Measurements from ENCODE around the gene PRELID1.
"Not testable (repeated sequence)": the region's sequence is repeated elsewhere in the genome, so short reads cannot be mapped to it uniquely, and the experiment has no call there.

Gene PRELID1, protein sequence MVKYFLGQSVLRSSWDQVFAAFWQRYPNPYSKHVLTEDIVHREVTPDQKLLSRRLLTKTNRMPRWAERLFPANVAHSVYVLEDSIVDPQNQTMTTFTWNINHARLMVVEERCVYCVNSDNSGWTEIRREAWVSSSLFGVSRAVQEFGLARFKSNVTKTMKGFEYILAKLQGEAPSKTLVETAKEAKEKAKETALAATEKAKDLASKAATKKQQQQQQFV
- total RNA-seq, result 64.4 to 125 (median 93.1) reads per million in 18 experiments

- peak; percentile 83 to 90 for DNase-seq
These were observed at the start of gene PRELID1, which contains the start of gene RAB24 for GRCh38 chr5:177303121-177303924. Gene PRELID1 (plus strand): TSS chr5:177303799. CDS start chr5:177303986, 187 bp downstream. Gene RAB24 (minus strand): TSS chr5:177303719. CDS start chr5:177303288, 431 bp downstream.

GRCh38 chr5:177256296-177256695 lies 47.3 kb upstream of the PRELID1 start:
- DNase-seq, result no peak

- not testable (repeated sequence) for DNase-seq
These were observed 44.9 kb upstream of the PRELID1 start for GRCh38 chr5:177258711-177259110.

DNA sequence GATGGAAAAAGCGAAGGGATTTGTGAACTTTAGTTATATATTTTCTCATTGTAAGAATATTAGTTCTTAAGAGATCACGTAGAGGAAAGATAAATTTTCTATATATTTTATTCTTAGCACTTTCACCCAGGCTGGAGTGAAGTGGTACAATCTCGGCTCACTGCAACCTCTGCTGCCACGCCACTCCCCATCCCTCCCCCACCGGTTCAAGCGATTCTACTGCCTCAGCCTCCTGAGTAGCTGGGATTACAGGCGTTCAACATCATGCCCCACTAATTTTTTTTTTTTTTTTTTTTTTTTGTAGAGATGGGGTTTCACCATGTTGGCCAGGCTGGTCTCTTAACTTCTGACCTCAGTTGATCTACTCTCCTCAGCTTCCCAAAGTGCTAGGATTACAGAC lies 42.6 kb upstream of the PRELID1 start:
- no peak for DNase-seq

- DNase-seq, result no peak
These were observed 42.1 kb upstream of the PRELID1 start for GRCh38 chr5:177261510-177261909.

GRCh38 chr5:177264178-177264577 lies 39.4 kb upstream of the PRELID1 start:
- DNase-seq, result no peak

GRCh38 chr5:177265395-177265794 lies 38.2 kb upstream of the PRELID1 start:
- DNase-seq, result no peak

DNA sequence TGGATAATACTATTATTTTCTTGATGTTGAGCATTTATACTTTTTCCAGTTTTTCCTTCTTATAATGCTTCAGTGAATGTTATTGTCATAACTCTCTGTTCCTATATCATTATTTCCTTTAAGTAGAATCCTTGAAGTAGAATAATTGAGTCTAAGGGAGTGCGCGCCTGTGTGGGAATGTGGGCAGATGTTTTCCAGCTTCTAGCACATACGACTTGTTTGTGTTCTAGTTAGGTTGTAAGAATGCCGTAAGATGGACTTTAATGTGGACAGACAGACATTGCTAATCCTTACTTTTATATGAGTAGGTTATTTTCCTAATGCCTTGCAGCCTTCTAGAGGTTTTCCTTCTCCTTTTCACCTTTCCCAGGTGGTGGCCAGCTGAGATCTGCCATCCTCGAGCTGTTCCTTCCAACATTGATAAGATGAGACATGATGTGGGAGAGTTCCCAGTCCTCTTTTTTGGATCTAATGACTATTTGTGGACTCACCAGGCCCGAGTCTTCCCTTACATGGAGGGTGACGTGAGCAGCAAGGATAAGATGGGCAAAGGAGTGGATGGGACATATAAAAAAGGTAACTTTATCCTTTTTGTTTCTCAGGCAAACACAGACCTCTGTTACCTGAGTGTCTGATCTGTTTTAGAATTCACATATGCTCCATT lies 34.2 kb upstream of the PRELID1 start:
- no peak for DNase-seq

GRCh38 chr5:177269976-177270375 lies 33.6 kb upstream of the PRELID1 start:
- no peak for DNase-seq

DNA sequence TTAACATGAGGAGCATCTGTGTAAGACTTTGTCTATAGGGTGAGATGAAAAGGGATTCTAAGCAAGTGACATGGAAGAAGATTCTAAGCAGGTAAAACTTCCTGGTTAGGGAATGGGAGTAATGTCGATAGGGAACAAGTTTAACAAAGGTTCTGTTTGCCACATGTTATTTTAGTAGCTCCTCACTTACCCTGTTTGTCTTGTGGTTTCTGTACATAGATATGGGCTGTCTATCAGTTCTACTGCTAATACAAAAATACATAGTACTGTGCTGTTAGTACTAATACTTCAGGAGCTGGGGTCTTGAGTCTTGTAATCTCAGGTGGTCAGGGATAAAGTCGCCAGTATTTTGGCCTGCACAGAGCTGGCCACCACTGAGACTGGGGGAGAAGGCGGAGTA lies 32.9 kb upstream of the PRELID1 start:
- DNase-seq, result no peak

DNA sequence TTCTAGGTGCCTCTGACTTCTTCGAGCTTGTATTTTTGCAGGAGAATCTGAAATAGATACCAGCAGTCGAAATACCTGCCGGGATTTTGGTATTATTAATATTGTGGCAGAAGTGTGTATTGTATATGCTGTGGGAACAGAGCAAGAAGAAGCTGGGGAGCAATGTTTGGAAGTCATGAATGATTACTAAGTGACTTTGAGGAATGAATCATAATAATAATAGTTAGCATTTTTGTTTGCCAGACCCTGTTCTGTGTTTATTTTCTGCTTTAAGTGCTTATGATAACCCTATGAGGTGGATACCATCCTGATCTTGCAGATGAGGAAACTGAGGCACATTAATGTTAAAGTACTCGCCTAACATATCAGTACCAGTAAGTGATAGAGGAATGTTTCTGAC lies 32.5 kb upstream of the PRELID1 start:
- no peak for DNase-seq

DNA sequence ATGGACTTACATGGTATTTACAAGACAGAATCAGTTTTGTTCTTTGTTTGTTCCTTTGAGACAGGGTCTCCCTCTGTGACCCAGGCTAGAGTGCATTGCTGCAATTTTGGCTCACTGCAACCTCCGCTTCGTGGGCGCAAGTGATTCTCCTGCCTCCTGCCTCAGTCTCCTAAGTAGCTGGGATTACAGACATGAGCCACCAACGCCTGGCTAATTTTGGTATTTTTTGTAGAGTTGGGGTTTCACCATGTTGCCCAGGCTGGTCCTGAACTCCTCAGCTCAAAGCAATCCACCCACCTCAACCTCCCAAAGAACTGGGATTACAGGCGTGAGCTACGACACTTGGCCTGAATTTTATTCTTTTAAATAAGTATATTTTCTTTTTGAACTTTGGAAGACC lies 27.7 kb upstream of the PRELID1 start:
- no peak for DNase-seq

GRCh38 chr5:177276886-177277285 lies 26.7 kb upstream of the PRELID1 start:
- no peak for DNase-seq

DNA sequence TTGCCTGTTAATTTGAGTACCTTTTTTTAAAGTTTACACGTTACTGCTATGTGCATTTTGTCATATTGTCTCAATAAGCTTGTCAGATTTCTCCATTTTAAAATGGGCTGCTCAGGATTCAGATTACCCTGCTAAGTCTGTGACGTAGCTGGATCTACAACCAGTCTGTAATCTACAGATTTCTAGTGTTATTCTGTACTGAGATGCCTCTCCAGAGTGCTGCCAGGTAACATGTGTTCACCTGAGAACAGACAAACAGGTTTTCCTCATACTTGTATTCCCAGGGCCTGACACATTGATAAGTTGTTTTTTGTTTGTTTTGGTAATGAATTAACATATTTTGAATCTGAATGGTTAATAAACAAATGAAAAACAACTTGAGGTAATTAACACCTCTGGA lies 15.4 kb upstream of the PRELID1 start:
- DNase-seq, result no peak

- DNase-seq, result no peak
These were observed 12.6 kb upstream of the PRELID1 start for GRCh38 chr5:177290816-177291596.

- DNase-seq, result no peak
These were observed 11.9 kb upstream of the PRELID1 start for GRCh38 chr5:177291735-177292134.

DNA sequence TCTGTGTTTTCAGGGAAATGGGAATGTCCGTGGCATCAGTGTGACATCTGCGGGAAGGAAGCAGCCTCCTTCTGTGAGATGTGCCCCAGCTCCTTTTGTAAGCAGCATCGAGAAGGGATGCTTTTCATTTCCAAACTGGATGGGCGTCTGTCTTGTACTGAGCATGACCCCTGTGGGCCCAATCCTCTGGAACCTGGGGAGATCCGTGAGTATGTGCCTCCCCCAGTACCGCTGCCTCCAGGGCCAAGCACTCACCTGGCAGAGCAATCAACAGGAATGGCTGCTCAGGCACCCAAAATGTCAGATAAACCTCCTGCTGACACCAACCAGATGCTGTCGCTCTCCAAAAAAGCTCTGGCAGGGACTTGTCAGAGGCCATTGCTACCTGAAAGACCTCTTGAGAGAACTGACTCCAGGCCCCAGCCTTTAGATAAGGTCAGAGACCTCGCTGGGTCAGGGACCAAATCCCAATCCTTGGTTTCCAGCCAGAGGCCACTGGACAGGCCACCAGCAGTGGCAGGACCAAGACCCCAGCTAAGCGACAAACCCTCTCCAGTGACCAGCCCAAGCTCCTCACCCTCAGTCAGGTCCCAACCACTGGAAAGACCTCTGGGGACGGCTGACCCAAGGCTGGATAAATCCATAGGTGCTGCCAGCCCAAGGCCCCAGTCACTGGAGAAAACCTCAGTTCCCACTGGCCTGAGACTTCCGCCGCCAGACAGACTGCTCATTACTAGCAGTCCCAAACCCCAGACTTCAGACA lies 9.6 kb upstream of the PRELID1 start:
- DNase-seq, result no peak

GRCh38 chr5:177294632-177295031 lies 9.0 kb upstream of the PRELID1 start:
- no peak for DNase-seq

DNA sequence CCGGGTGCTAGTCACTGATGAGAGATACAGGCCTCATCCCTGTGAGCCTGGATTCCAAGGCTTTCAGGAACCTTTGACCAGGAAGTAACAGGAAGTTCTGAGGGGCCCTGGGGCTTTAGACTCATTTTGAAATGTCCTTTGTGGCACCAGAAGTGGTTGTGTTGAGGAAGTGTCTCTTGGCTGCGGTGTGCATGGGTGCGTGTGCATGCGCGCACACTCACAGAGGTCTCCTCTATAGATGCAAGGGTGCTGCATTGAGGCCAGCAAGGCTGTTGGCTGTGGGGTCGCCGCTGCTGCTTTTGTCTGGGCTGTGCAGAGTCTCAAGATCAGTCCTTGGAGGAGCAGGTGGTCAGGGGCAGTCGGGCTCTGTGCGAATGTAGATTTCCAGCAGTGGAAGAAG lies 7.7 kb upstream of the PRELID1 start:
- peak; percentile 56 to 61 for DNase-seq

DNA sequence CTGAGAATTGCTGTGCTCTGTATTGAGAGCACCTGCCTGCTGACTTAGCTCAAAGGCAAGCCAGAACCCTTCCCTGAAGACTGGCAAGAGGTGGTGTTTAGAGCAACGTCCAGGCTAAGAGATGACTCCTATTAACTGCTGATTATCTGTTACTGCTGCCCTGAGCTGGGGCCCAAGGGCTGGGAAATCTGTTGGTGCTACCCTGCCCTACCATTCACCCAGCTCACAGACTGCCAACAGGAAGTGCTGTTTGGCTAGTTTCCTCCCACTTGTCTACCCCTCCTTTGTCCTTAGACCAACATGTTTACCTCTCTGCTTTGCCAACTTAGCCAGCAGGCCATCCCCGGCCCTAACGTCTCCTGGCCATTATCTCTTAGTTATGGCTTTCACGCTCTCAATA lies 7.0 kb upstream of the PRELID1 start:
- no peak for DNase-seq

GRCh38 chr5:177297922-177298321 lies 5.7 kb upstream of the PRELID1 start:
- DNase-seq, result no peak

GRCh38 chr5:177299697-177300096 lies 3.9 kb upstream of the PRELID1 start:
- no peak for DNase-seq

Data from inflammatory macrophage (primary cell).